VCaP (cell line): ENCODE measurements around the gene SEC16A.

ENCODE experiments used
- H3K27ac ChIP-seq: fragments of 450-650 bp; 2 replicates; pipeline ENCODE4 v1.5.1; 2017
- CTCF ChIP-seq: fragments of 450-650 bp; conservative IDR thresholded peaks from 2 replicates; pipeline ENCODE4 v1.5.1; 2017; ENCODE audit warnings: mild to moderate bottlenecking, moderate library complexity

SEC16A gene

GRCh38 chr9:136422876-136423275 lies 60.0 kb downstream of the SEC16A start:
- no peak overlapping the region for H3K27ac ChIP-seq
- no peak for TF ChIP-seq CTCF

GRCh38 chr9:136421791-136422190 lies 61.0 kb downstream of the SEC16A start:
- no peak overlapping the region for H3K27ac ChIP-seq
- no peak for TF ChIP-seq CTCF

GRCh38 chr9:136419092-136419420 lies 63.8 kb downstream of the SEC16A start:
- H3K27ac ChIP-seq, result no peak overlapping the region
- TF ChIP-seq CTCF, result no peak

GRCh38 chr9:136418182-136419091 lies 64.4 kb downstream of the SEC16A start:
- H3K27ac ChIP-seq, result no peak overlapping the region
- no peak for TF ChIP-seq CTCF

- no peak for TF ChIP-seq CTCF
- no peak overlapping the region for H3K27ac ChIP-seq
These were observed 65.9 kb downstream of the SEC16A start for GRCh38 chr9:136416914-136417313.

- TF ChIP-seq CTCF, result no peak
- no peak overlapping the region for H3K27ac ChIP-seq
These were observed 66.4 kb downstream of the SEC16A start for GRCh38 chr9:136416427-136416826.

- no peak for TF ChIP-seq CTCF
- H3K27ac ChIP-seq, result no peak overlapping the region
These were observed 69.9 kb downstream of the SEC16A start for GRCh38 chr9:136412962-136413361.
